Measurements from ENCODE around the gene C4orf54.

Gene C4orf54

DNA sequence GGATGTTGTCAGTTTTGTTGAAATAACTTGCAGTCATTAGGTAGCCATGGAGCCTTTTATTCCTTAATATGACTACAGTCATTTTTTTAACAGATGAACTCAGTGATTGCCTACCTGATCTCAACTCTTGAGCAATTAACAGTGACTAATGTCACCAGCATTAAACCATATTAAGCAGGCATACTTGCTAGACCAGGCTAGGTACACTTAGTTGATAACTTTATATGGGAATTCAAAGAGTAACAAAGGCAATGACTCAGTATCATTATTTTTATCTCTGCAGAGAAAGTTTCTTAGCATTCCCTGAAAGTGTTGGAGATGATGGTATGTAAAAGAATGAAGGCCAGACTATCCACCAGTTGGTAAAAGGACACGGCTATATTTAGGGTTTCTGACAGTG, at the start of gene C4orf54:
Gene C4orf54 (minus strand): TSS at position 31 of the 400 bp plus-strand sequence. CDS start 3,180 bp downstream, outside the sequence.
- DNase-seq, result no peak

DNA sequence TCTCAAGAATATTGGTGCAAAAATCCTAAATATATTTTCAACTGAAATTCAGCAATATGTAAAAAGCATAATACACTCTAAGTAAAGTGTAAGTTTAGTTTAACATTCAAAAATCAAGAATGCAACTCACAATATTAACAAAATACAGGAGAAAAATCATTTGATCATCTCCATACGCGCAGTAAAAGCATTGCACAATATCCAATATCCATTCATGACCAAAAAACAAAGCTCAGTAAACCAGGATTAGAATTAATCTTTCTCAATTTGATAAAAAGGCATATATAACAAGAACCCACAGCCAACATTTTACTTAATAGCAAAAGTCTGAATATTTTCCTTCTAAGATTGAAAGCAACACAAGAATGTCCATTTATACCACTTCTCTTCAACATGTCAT, 48.3 kb upstream of the C4orf54 start:
- DNase-seq, result no peak

DNA sequence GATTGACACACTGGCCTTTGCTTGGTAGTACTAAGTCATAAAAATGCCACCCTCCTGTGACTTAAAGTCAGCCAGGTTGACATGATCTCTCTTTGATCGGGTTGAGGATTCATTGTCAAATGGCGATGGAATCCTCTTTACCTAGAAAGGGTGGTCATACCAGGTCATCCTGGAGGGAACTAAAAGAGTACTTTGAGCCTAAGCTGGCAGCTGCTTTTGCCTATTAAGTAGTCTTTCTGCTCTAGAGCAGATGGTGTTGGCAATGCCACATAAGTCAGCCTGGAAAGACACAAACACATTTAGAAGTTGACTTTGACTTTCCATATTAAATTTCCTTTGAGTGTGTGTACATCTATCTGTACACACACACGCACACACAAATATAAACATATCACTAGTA, 39.2 kb upstream of the C4orf54 start:
- DNase-seq, result no peak

DNA sequence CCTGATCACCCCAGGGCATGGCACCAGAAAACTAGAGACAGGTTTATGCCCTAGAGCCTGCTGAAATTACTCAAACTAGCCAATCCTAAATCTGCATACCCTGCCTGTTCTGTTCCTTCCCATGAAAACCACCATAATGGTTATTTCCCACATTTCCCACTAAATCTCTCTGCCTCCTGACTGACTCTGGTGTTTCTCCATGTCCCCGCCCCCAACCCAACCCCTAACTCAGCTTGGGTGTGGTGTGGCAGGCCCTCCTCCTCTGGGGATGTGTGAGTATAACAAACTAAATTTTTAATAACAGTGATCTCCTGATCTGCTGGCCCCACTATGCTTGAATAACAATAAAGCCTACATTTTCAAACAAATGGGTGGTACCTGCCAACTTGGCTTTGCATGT, 35.5 kb upstream of the C4orf54 start:
- no peak for DNase-seq

DNA sequence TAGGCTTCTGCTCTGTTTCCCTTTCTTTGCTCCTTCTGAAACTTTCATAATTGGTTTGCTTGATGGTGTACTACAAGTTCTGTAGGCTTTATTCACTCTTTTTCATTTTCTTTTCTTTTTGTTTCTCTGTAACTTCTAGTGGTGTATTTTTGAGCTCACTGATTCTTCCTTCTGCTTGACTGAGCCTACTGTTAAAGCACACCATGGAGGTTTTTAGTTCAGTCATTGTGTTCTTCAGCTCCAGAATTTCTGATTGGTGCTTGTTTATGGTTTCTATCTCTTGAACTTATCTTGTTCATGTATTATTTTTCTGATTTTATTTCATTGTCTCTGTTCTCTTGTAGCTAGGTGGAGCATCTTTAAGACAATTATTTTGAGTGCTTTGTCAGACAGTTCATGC, 33.4 kb upstream of the C4orf54 start:
- DNase-seq, result no peak

DNA sequence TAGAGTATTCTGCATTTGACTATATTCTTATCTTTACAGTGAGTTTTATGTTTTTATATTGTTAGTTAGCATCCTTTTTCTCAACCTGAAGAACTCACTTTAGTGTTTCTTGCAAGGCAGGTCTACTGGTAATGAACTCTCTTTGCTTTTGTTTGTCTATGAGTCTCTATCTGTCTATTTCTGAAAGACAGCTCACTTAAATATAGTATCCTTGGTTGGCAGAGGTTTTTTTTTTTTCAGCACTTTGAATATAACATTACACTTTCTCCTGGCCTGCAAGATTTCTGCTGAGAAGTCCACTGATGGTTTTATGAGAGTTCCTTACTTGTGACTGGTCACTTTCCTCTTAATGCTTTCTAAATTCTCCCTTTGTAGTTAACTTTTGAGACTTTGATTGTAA, 32.8 kb upstream of the C4orf54 start:
- no peak for DNase-seq

DNA sequence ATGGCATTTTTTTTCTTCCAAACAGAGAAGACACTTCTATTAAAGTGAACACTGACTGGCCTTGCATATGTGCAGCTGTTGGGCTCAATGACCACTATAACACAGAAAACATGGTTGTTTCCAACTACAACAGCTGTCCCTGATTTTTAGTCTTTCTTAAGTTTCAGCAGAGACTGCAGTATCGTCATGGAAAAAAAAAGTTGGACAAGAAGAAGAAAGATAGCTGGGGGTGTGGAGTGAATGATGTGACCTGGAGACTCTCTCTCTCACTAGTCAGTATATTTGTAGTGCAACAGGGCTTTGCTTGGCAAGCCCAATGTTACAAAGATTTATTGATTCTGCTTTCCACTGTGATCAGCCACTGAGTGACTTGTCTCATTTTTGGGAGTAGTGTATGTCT, 29.5 kb upstream of the C4orf54 start:
- DNase-seq, result peak in 1 of 2 experiments; percentile 54

DNA sequence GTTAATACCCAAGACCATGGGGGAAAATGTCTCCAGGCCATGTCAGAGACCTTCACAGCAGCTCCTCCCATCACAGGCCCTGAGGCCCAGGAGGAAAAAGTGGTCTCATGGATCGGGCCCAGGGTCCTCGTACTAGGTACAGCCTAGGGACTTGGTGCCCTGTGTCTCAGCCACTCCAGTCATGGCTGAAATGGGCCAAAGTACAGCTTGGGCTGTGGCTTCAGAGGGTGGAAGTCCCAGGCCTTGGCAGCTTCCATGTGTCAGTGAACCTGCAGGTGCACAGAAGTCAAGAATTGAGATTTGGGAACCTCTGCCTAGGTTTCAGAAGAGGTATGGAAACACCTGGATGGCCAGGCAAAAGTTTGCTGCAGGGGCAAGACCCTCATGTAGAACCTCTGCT, 27.6 kb upstream of the C4orf54 start:
- DNase-seq, result no peak

DNA sequence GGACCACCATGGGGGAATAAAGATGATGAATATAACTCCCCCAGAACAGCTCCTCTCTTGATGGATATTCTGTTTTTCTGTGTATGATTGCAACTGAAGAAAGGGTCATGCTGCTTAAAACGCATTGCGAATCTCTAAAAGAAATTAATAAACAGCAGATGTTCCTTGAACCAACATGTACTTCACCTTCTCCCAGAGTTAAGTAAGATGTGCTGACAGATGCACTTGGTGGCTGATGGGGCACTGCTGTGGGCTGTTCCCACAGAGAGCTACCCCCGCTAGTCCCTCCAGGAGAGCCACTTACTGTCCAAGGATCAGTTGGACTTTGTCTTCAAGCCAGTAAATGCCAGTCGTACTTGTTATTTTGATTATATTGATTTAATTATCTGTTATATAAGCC, 26.3 kb upstream of the C4orf54 start:
- no peak for DNase-seq

DNA sequence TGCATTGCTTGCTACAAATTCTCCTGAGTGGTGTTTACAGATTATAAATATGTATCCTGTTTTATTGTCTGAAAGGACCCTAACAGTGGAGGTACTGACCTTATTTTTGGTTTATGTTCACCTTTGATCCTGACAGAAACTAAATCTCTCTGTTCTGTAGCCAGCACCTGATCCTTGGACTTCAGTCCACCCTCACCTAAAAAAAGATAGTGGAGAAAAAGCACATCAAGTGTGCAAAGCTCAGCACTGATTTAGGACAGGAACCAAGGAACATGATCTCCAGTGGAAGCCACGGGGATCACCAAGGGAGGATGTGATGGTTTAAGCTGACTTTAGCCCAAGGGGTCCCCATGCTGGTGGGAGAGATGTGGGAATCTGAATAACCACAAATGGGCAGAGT, 22.3 kb upstream of the C4orf54 start:
- DNase-seq, result no peak

DNA sequence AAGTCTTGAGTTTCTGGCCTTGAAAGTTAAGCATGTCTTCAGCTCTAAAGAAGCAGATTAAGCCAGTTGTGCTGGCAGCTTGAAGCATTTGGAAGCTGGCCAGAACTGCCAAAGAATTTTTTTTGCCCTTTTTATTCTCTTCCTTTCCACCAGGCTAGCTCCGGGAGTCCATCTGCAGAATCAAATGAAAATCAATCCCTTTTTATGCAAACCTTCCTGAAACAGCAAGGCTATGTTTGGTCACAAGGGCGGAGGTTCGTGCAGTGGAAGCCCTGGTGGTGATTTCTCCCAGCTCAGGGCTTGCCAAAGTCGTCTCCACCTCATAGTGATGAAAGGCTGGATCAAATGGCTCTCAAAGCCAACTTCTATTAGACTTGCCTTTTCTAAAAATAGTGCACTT, 21.6 kb upstream of the C4orf54 start:
- peak; percentile 53 to 78 for DNase-seq

DNA sequence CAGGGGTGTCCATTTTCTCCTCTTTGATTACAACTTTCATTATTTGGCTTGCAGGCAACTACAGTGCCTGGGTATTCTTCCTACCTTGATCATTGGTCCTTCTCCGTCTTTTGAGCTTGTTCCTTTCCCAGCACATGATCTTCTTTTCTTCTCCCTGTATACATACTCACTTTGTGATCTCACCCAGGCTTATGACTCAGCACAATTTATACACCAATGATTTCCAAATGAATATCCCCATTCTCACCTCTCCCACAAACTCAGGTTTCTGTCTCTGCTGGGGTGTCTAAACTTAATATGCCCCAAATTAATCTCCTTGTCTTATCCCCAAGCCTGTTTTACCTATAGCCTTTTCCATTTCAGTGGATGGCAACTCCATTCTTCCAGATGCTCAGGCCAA, 19.5 kb upstream of the C4orf54 start:
- no peak for DNase-seq

DNA sequence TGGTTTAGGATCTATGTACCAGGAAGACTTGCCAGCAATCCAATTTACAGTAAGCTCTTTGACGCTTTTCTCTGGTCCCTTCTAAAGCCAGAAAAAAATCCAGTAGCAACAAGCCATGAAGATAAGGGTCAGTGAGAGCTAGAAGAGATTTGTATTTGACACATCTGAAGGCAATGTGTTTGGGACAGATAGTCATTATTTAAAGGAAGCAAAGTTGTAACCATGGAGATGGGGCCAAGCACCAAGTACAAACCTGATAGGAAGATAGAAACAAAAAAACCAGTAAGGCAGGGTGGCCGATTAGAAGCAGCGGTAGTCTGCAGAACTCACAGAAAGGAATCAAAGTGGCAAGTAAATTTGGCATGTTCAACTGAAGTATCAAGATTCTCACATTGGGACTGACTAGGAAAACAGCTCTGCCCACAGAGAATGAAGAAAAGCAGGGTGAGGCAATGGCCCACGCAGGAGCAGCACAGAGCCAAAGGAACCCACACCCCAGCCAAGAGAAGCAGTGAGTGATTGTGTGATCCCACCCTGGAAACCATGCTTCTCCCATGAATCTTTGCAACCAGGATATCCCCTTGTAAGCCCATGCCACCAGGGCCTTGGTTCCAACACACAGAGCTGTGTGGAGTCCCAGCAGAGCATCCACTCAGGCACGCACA, 12.9 kb upstream of the C4orf54 start:
- DNase-seq, result no peak

DNA sequence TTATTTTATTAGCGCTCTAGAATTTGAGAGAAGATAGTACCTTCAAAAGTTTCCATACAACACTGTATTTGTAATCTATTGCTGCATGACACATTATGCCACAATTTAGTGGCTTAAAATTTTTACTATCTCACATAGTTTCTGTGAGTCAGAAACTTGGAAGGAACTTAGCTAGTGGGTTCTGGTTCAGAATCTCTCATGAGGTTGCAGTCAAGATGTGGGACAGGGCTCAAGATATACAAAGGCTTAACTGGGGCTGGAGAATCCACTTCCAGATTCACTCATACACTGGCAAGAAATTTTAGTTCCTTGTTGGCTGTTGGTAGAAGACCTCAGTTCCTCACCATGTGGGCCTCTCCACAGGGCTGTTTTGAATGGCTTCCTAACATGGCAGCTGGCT, 11.5 kb upstream of the C4orf54 start:
- no peak for DNase-seq

DNA sequence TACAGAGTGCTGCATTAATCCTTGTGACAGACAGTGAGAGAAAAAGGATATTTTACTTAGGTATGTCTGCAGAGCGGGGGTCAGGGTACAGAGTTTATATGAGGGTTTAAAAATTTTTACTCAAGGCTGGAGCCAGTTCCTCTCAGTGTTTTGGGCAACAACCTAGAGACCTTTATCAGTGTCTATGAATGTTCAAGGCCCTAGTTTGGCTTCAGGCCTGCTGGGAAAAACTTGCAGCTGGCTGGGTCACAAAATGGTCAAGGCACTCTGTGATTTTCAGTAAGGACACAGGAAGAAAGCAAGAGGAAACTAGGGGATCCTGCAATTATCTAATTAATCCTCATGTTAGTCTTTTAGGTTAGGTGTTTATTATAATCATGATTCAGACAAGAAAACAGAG, 10.8 kb upstream of the C4orf54 start:
- DNase-seq, result no peak

DNA sequence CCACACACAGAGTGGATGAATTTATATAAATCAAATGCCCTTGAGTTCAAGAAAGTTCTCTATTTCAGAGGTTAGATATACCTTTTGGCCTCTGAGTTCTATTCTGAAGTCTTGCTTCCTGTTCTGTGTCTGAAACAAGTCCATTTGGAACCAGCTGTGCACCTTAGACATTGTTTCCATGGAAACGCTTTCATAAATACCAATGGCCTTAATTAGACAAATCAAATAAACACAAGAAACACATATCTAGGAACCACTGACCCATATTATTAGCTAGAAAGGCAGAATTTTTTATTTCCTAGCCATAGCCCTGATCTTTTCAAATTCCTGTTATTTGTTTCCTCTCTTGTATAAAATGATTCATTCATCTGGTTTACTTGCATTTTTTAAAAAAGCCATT, 8.4 kb upstream of the C4orf54 start:
- peak in 1 of 2 experiments; percentile 14 for DNase-seq

DNA sequence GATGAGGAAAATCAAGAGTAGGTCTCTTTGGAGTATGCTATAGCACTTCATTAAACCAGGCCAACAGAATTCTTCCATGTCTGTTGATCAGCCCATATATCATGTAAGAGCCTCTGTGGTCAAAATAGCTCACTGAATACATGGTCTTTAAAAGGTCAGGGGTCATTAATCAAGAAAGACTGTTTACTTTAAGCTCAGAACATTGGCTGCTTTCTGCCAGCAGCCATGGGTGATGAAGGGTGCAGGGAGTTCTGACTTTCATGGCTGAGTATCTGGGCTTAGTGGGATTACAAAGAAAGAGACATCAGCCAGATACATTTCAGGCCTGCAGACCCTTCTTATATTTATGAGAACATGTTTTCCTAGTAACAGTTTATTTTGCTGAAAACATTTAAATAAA, 7.1 kb upstream of the C4orf54 start:
- no peak for DNase-seq

DNA sequence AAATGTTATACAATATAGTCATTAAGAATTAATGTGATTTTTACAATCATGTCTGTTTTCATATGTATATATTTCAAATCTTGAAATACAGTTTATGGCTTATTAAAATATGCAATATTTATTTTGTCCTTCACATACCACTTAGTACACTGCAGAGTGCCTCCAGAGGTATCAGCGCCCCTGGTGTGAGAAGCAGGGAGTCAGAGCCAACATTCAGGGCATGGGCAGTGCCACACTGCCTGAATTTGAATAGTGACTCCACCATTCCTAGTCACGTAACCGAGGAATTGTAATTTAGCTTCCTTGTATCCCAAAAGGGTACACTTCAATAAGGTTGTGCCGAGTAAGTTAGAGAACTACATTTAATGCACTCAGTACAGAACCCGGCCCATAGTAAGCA, 4.3 kb upstream of the C4orf54 start:
- no peak for DNase-seq

DNA sequence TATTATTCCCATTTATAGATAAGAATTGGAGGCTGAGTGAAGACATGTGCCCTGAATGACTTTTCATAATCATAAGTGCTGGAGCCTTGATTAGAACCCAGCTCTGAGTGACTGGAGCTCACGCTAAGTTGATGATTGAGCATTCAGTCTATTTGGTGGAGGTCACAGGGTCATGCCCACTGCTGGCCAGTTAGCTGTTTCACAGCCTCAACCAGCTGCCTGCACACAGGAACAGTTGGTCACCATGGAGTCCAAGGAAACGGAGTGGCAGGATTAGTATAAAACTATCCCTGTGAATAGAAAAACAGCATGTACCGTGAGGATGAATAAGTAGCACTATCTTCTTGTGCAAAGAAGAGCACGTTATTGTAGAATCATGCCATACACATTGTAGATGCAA, 1.0 kb upstream of the C4orf54 start:
- DNase-seq, result no peak

DNA sequence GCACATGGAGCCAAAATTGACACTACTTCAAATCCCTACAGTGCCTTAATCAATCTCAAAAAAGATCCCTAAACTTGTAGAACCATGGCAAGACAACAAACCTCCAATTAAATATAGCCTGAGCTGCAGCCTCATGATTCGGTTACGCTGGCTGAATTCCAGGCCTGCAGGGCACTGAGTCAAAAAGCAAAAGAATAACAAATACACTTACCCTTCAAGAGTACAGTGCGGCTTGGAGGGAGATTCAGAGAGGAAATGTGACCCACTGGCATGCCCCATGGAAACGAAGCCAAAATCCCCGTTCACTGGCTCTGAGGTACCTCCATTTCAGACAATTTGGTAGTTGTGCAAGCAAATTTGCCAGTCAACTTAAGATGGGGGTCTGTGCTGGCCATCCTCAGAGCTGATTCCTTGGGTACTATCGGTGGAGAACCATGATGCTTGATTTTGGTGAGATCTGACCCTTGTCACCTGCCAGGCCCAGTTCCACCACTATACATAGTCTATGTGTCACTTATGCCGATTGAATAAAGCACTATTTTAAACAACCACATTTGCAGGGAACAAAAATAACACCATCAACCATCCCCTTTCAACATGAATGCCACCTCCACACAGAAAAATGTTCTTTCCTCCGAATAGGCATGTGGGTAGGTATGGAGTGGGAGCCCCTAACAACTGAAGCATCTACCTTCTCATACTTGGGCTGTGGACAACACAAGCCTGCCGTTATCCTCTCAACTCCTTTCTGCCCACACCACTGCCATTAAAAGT, 2.1 kb downstream of the C4orf54 start:
- peak; percentile 48 to 82 for DNase-seq

DNA sequence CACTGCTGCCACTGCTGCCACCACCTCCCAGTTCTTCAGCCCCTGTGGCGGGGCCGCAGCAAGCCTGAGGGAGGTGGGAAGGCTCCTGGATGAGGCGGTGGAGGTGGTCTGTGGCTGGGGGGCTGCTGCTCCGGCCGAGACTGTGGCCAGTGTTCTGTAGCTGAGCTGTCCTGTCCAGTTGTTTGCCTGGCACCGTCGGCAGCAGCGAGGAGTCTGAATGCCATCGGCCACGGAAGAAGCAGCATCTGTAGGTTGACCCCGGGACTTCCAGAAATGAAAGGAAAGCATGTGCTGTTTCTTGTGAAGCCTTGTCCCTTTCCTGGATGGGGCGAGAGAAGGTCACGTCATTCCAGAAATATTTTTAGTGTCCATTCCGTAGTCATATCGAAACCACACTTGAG, 3.3 kb downstream of the C4orf54 start:
- no peak for DNase-seq

DNA sequence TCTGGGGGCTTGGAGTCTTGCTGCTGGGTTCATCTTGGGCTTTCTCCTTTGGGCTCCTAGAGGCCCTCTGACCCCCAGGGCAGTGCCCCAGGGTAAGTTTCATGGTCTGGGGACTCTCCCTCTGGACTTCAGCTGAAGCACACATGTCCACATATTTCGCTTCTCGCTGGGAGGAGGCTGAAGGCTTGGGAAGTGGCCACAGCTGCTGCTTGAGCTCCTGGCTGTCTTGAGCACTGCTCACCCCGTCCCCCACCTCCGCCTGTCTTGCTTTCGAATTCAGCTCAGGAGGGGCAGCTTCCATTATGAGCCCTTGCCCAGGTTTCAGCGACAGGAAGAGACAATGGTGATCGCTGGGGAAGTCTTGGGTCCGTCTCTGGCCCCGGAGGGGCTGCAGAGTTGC, 3.7 kb downstream of the C4orf54 start:
- no peak for DNase-seq

DNA sequence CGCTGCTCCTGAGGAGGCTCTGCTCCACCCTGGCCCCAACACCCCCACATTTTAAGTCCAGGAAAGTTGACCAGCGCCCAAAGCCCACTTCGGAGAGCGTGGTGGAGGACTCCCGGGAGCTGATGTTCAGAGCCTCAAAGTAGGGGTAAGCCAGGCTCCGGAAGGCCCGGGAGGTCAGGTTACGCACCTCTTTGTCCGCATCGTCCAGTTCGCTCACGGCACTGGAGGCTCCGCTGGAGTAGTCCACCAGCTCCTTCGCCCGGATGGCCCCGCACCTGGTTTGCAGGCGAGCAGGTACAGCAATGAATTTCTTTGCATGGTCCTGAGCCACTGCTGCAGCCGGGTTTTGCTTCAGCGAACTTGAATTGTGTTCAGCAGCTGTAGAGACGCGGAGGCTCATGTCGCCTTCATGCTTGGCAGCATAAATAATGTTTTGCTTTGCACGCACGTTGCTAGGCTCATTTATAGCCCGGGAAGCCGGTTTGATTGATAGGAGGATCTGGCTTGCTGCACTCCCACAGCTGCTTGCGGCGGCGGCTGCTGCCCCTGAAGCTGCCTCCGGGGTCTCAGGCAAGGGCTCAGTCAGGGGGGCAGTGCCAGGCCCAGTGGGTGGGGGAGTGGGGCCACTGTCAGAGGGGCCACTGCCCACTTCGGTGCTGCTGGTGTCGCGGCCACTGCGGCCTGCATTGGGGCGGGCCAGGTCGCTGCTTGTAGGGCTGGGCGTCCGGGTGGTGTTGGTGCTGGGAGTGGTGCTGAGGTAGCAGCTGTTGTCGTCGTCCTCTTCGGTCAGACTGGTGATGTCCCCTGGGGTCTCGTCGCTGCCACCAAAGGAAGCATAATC, 4.8 kb downstream of the C4orf54 start:
- no peak for DNase-seq

Measured in NCI-H2081 (cell line).